ENCODE measurements around the gene CCDC197. TPM values are rescaled to one million over a fixed set of nuclear protein-coding genes. Genes with fewer than 3 reads are reported as not detected.

Gene CCDC197
- total RNA-seq, 2 experiments from 2014 or later: not detected

GRCh38 chr14:93959239-93960107 is 37.6 kb upstream of the CCDC197 start:
- ChIA-PET CTCF (interaction anchor here (1.1 to 6.0 kb wide), 5 partner anchors 13 to 45 kb away, joined by 3 to 66 read pairs (median 34); partner anchors contain the start of gene ASB2), POLR2A (interaction anchor here (1.0 to 7.8 kb wide), 6 partner anchors 9 to 63 kb away, joined by 3 to 91 read pairs (median 4); no protein-coding TSS in a partner anchor)

- ChIA-PET CTCF (interaction anchor here (3.8 to 6.0 kb wide), 3 partner anchors 12 to 20 kb away, joined by 34 to 66 read pairs (median 44); partner anchors contain the start of gene ASB2), POLR2A (interaction anchor here (1.0 to 7.8 kb wide), 5 partner anchors 13 to 62 kb away, joined by 3 to 91 read pairs (median 4); no protein-coding TSS in a partner anchor)
Observed at GRCh38 chr14:93960108-93960475, 37.0 kb upstream of the CCDC197 start.

GRCh38 chr14:93960774-93961438 is 36.2 kb upstream of the CCDC197 start:
- ChIA-PET CTCF (interaction anchor here (1.5 to 6.0 kb wide), 4 partner anchors 11 to 21 kb away, joined by 3 to 66 read pairs (median 39); partner anchors contain the start of gene ASB2), POLR2A (interaction anchor here (0.6 to 7.8 kb wide), 5 partner anchors 12 to 297 kb away, joined by 3 to 91 read pairs (median 4); no protein-coding TSS in a partner anchor)

GRCh38 chr14:93961620-93962019 is 35.5 kb upstream of the CCDC197 start:
- CTCF ChIA-PET: interaction anchor here (1.1 to 6.0 kb wide), 4 partner anchors 11 to 22 kb away, joined by 3 to 66 read pairs (median 18); partner anchors contain the start of gene ASB2

GRCh38 chr14:93962701-93963601 is 34.1 kb upstream of the CCDC197 start:
- CTCF ChIA-PET: interaction anchor here (0.8 to 6.0 kb wide), 6 partner anchors 9 to 169 kb away, joined by 3 to 66 read pairs (median 8); no protein-coding TSS in a partner anchor
- POLR2A ChIA-PET: interaction anchor here (0.7 to 7.8 kb wide), 7 partner anchors 8 to 64 kb away, joined by 3 to 91 read pairs (median 4); partner anchors contain the start of gene ASB2

More at GRCh38 chr14:93961620-93962019, 35.5 kb upstream of the CCDC197 start:
- POLR2A ChIA-PET: interaction anchor here (7.8 kb wide), 1 partner anchor 11 kb away, joined by 91 read pairs; no protein-coding TSS in a partner anchor

GRCh38 chr14:93963692-93964091 is 33.4 kb upstream of the CCDC197 start:
- POLR2A ChIA-PET: interaction anchor here (0.7 to 7.8 kb wide), 5 partner anchors 9 to 64 kb away, joined by 3 to 91 read pairs (median 4); no protein-coding TSS in a partner anchor
- CTCF ChIA-PET: interaction anchor here (1.1 to 6.0 kb wide), 6 partner anchors 8 to 168 kb away, joined by 3 to 66 read pairs (median 11); no protein-coding TSS in a partner anchor

GRCh38 chr14:93964281-93964680 is 32.8 kb upstream of the CCDC197 start:
- POLR2A ChIA-PET: interaction anchor here (7.8 kb wide), 1 partner anchor 8 kb away, joined by 91 read pairs; no protein-coding TSS in a partner anchor
- CTCF ChIA-PET: interaction anchor here (2.6 to 3.7 kb wide), 3 partner anchors 9 to 25 kb away, joined by 9 to 26 read pairs (median 13); no protein-coding TSS in a partner anchor

GRCh38 chr14:93964820-93965286 is 32.2 kb upstream of the CCDC197 start:
- CTCF ChIA-PET: interaction anchor here (1.3 to 3.7 kb wide), 5 partner anchors 9 to 25 kb away, joined by 3 to 26 read pairs (median 9); no protein-coding TSS in a partner anchor
- POLR2A ChIA-PET: no interaction called here

GRCh38 chr14:93965287-93965821 is 31.7 kb upstream of the CCDC197 start:
- CTCF ChIA-PET: interaction anchor here (1.3 to 3.7 kb wide), 4 partner anchors 10 to 26 kb away, joined by 3 to 26 read pairs (median 6); no protein-coding TSS in a partner anchor
- POLR2A ChIA-PET: no interaction called here

GRCh38 chr14:93965946-93966474 is 31.1 kb upstream of the CCDC197 start:
- ChIA-PET CTCF (interaction anchor here (1.3 to 3.7 kb wide), 4 partner anchors 9 to 26 kb away, joined by 3 to 26 read pairs (median 6); no protein-coding TSS in a partner anchor), POLR2A (no interaction called here)

GRCh38 chr14:93967637-93968250 is 29.4 kb upstream of the CCDC197 start:
- ChIA-PET CTCF (interaction anchor here (0.9 to 3.1 kb wide), 4 partner anchors 21 to 32 kb away, joined by 3 to 21 read pairs (median 4); no protein-coding TSS in a partner anchor), POLR2A (no interaction called here)

- CTCF ChIA-PET: interaction anchor here (1.2 to 3.1 kb wide), 6 partner anchors 17 to 30 kb away, joined by 4 to 51 read pairs (median 9); no protein-coding TSS in a partner anchor
Observed at GRCh38 chr14:93969082-93969828, 27.8 kb upstream of the CCDC197 start.

GRCh38 chr14:93970585-93970964 is 26.5 kb upstream of the CCDC197 start:
- ChIA-PET CTCF (interaction anchor here (0.7 to 5.3 kb wide), 15 partner anchors 9 to 35 kb away, joined by 3 to 66 read pairs (median 4); partner anchors contain the start of gene CCDC197), POLR2A (interaction anchor here (0.6 to 7.0 kb wide), 4 partner anchors 10 to 904 kb away, joined by 3 to 91 read pairs (median 8); no protein-coding TSS in a partner anchor)

More at GRCh38 chr14:93969082-93969828, 27.8 kb upstream of the CCDC197 start:
- POLR2A ChIA-PET: interaction anchor here (7.0 kb wide), 1 partner anchor 9 kb away, joined by 91 read pairs; no protein-coding TSS in a partner anchor

- CTCF ChIA-PET: interaction anchor here (0.7 to 5.3 kb wide), 12 partner anchors 8 to 35 kb away, joined by 3 to 66 read pairs (median 4); partner anchors contain the start of gene CCDC197
- POLR2A ChIA-PET: interaction anchor here (1.0 to 7.0 kb wide), 3 partner anchors 11 to 31 kb away, joined by 3 to 91 read pairs (median 9); no protein-coding TSS in a partner anchor
Observed at GRCh38 chr14:93970965-93971634, 26.0 kb upstream of the CCDC197 start.

GRCh38 chr14:93971635-93972027 is 25.5 kb upstream of the CCDC197 start:
- ChIA-PET POLR2A (interaction anchor here (1.0 to 7.0 kb wide), 3 partner anchors 11 to 32 kb away, joined by 3 to 91 read pairs (median 9); no protein-coding TSS in a partner anchor), CTCF (interaction anchor here (0.9 to 5.3 kb wide), 10 partner anchors 11 to 34 kb away, joined by 3 to 66 read pairs (median 6); partner anchors contain the start of gene CCDC197)

Measured in activated CD8-positive, alpha-beta memory T cell treated with anti-CD3 and anti-CD28 coated beads for 36 hours (primary cell).